ENCODE results near the gene LMO1. TPM values are rescaled to one million over a fixed set of nuclear protein-coding genes. Genes with fewer than 3 reads are reported as not detected.

LMO1 gene
- total RNA-seq, 1 donor from 2014 or later = not detected

- intact Hi-C loops (cut with micrococcal nuclease) = no loop called here
Measured at GRCh38 chr11:8207080-8208000, 56.3 kb downstream of the LMO1 start.

- intact Hi-C loops (cut with micrococcal nuclease) = no loop called here
Measured at GRCh38 chr11:8206251-8207079, 57.2 kb downstream of the LMO1 start.

GRCh38 chr11:8205566-8205965 lies 58.1 kb downstream of the LMO1 start:
- intact Hi-C loops (cut with micrococcal nuclease) = no loop called here

- intact Hi-C loops (cut with micrococcal nuclease) = no loop called here
Measured at GRCh38 chr11:8204596-8204995, 59.1 kb downstream of the LMO1 start.

- intact Hi-C loops (cut with micrococcal nuclease) = no loop called here
Measured at GRCh38 chr11:8204025-8204424, 59.7 kb downstream of the LMO1 start.

- intact Hi-C loops (cut with micrococcal nuclease) = no loop called here
Measured at GRCh38 chr11:8203414-8203715, 60.3 kb downstream of the LMO1 start.

GRCh38 chr11:8202516-8203413 lies 60.9 kb downstream of the LMO1 start:
- intact Hi-C loops (cut with micrococcal nuclease) = no loop called here

- intact Hi-C loops (cut with micrococcal nuclease) = no loop called here
Measured at GRCh38 chr11:8201644-8202365, 61.9 kb downstream of the LMO1 start.

GRCh38 chr11:8199676-8200075 lies 64.0 kb downstream of the LMO1 start:
- intact Hi-C loops (cut with micrococcal nuclease) = no loop called here

- intact Hi-C loops (cut with micrococcal nuclease) = no loop called here
Measured at GRCh38 chr11:8196749-8197148, 66.9 kb downstream of the LMO1 start.

GRCh38 chr11:8194956-8195355 lies 68.7 kb downstream of the LMO1 start:
- intact Hi-C loops (cut with micrococcal nuclease) = no loop called here

- intact Hi-C loops (cut with micrococcal nuclease) = loop anchor here (1.0 kb wide), 1 partner anchor 71 kb away; no protein-coding TSS in a partner anchor
Measured at GRCh38 chr11:8192896-8193209, 70.8 kb downstream of the LMO1 start.

- intact Hi-C loops (cut with micrococcal nuclease) = loop anchor here (1.0 kb wide), 1 partner anchor 72 kb away; no protein-coding TSS in a partner anchor
Measured at GRCh38 chr11:8192016-8192895, 71.4 kb downstream of the LMO1 start.

- intact Hi-C loops (cut with micrococcal nuclease) = no loop called here
Measured at GRCh38 chr11:8190431-8190830, 73.2 kb downstream of the LMO1 start.

GRCh38 chr11:8186429-8186828 lies 77.2 kb downstream of the LMO1 start:
- intact Hi-C loops (cut with micrococcal nuclease) = no loop called here

GRCh38 chr11:8183111-8183510 lies 80.6 kb downstream of the LMO1 start:
- intact Hi-C loops (cut with micrococcal nuclease) = no loop called here

GRCh38 chr11:8180469-8180868 lies 83.2 kb downstream of the LMO1 start:
- intact Hi-C loops (cut with micrococcal nuclease) = no loop called here

- intact Hi-C loops (cut with micrococcal nuclease) = no loop called here
Measured at GRCh38 chr11:8178297-8178696, 85.4 kb downstream of the LMO1 start.

GRCh38 chr11:8177136-8177535 lies 86.5 kb downstream of the LMO1 start:
- intact Hi-C loops (cut with micrococcal nuclease) = no loop called here
